Endothelial cell of umbilical vein (primary cell): ENCODE measurements around the gene MIA2.

Experiments
- EZH2 ChIP-seq: IDR thresholded peaks from 2 replicates; pipeline ENCODE4 v1.6.1; 2012; ENCODE audit warnings: borderline replicate concordance, low read depth, mild to moderate bottlenecking, moderate library complexity, low read length, inconsistent platforms; ENCODE audit not compliant: severe bottlenecking
- FOS ChIP-seq: IDR thresholded peaks from 2 replicates; pipeline ENCODE4 v1.6.1; 2011; ENCODE audit warnings: mild to moderate bottlenecking, low read length, moderate library complexity, borderline replicate concordance; ENCODE audit not compliant: insufficient read depth
- JUN ChIP-seq: IDR thresholded peaks from 2 replicates; pipeline ENCODE4 v1.6.1; 2011; ENCODE audit warnings: borderline replicate concordance, low read depth; ENCODE audit not compliant: insufficient read length, insufficient read depth
- POLR2A ChIP-seq: IDR thresholded peaks from 2 replicates; pipeline ENCODE4 v1.6.1; 2012; ENCODE audit warnings: low read depth, mild to moderate bottlenecking, control low read depth, low read length
- POLR2AphosphoS5 ChIP-seq: IDR thresholded peaks from 2 replicates; pipeline ENCODE4 v1.6.1; 2012; ENCODE audit warnings: low read depth, mild to moderate bottlenecking, control low read depth, low read length, moderate library complexity; ENCODE audit not compliant: insufficient read depth
- TF ChIP-seq, protein P1 (sequence below), 2 donors: IDR thresholded peaks; 1 replicate in 1 of 2; 2 replicates in 1 of 2; pipeline ENCODE4 v1.5.1; 2011; ENCODE audit warnings: low read length in 2 of 2, mild to moderate bottlenecking in 2 of 2, moderate library complexity in 2 of 2, control low read depth in 1 of 2, inconsistent platforms in 1 of 2, low read depth in 1 of 2; ENCODE audit not compliant: insufficient read depth in 1 of 2; ENCODE audit errors: extremely low read depth in 1 of 2
- TF ChIP-seq, protein P2 (sequence below): IDR thresholded peaks from 2 replicates; pipeline ENCODE4 v1.6.1; 2011; ENCODE audit not compliant: insufficient read depth, insufficient read length

DNA sequence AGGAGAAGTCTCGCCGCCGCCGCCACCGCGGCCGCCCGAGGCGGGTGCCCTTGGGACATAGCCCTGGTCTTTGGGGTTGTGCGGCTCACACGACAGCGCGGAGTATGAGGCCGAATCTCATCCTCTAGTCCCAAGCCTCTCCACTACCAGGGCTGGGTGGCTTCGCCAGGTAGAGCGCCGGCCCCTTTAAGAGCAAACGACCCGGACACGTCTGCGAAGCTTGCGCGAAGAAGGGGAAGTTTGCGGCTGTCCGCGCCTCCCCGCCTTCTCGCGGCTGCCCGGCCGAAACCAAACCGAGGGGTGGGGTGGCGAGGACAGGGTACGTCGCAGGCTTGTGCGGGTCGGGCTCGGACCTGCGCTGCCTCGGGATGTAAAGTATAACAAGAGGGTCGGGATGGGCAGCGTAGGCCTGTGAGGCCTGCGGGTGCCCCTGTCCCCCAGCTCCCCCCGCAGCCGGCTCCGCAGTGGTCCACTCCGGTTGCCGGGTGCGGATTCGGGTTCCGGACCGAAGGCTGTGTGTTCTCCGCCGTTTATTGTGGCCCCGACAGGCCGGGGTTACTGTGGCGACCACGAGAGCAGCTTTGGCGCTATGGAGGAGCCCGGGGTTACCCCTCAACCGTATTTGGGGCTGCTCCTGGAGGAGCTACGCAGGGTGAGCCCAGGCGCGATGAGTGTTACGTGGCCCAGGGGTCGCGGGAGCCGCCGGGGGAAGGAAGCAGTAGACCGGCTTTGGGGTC, 33.3 kb downstream of the MIA2 start:
- TF ChIP-seq POLR2AphosphoS5 (peak; percentile 71), FOS (peak; percentile 39), POLR2A (peak; percentile 71), EZH2 (no peak), JUN (no peak)
- TF ChIP-seq, protein P1, sequence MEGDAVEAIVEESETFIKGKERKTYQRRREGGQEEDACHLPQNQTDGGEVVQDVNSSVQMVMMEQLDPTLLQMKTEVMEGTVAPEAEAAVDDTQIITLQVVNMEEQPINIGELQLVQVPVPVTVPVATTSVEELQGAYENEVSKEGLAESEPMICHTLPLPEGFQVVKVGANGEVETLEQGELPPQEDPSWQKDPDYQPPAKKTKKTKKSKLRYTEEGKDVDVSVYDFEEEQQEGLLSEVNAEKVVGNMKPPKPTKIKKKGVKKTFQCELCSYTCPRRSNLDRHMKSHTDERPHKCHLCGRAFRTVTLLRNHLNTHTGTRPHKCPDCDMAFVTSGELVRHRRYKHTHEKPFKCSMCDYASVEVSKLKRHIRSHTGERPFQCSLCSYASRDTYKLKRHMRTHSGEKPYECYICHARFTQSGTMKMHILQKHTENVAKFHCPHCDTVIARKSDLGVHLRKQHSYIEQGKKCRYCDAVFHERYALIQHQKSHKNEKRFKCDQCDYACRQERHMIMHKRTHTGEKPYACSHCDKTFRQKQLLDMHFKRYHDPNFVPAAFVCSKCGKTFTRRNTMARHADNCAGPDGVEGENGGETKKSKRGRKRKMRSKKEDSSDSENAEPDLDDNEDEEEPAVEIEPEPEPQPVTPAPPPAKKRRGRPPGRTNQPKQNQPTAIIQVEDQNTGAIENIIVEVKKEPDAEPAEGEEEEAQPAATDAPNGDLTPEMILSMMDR (IDR thresholded peaks at IDR 0.05; ENCODE audit: extremely low read depth in 1 of 2, insufficient read depth in 1 of 2, low read depth in 1 of 2, low read length in 2 of 2) = no peak
- TF ChIP-seq, protein P2, sequence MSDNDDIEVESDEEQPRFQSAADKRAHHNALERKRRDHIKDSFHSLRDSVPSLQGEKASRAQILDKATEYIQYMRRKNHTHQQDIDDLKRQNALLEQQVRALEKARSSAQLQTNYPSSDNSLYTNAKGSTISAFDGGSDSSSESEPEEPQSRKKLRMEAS = no peak
